Ectodermal cell (in vitro differentiated cells): Measurements from ENCODE around the gene CTNNA3.

Source experiments
- H3K27ac ChIP-seq: 2 replicates; pipeline ENCODE4 v1.7.0; 2013; ENCODE audit warnings: mild to moderate bottlenecking, low read depth, low read length; ENCODE audit not compliant: insufficient read depth, poor library complexity, severe bottlenecking
- H3K27me3 ChIP-seq: 2 replicates; pipeline ENCODE4 v1.7.0; 2013; ENCODE audit warnings: mild to moderate bottlenecking, low read length; ENCODE audit not compliant: insufficient read depth, control insufficient read depth, poor library complexity, severe bottlenecking
- H3K36me3 ChIP-seq: one replicate; pipeline ENCODE4 v1.7.0; 2013; ENCODE audit warnings: low read length; ENCODE audit not compliant: control insufficient read depth, insufficient read depth
- H3K4me1 ChIP-seq: one replicate; pipeline ENCODE4 v1.7.0; 2013; ENCODE audit warnings: low read length; ENCODE audit not compliant: control insufficient read depth, insufficient read depth
- H3K4me3 ChIP-seq: 2 replicates; pipeline ENCODE4 v1.7.0; 2013; ENCODE audit warnings: low read depth, low read length, control low read depth; ENCODE audit not compliant: insufficient read depth
- H3K9me3 ChIP-seq: 2 replicates; pipeline ENCODE4 v1.7.0; 2013; ENCODE audit warnings: mild to moderate bottlenecking, low read length, moderate library complexity; ENCODE audit not compliant: control insufficient read depth
- WGBS, 2 experiments: methylation state at CpG; one replicate each; pipeline ENCODE4 v1.1.7; 2013; ENCODE audit warnings: missing lambda C conversion rate in 2 of 2; 5-methylcytosine and 5-hydroxymethylcytosine counted together

Gene CTNNA3

DNA sequence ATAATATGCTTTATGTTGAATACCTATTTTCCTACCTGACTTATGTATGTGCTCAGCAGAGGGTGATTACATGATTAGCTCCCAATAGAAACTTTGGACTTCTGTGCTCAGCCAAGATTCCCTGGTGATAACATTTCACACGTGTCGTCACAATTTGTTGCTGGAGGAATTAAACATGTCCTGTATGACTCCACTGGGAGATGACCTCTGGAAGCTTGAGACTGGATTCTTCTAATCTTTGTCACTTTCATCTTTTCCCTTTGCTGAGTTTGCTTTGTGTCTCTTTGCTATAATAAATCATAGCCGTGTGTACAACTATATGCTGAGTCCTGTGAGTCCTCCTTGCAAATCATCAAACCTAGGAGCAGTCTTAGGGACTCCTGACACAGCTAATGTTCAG lies 891.0 kb downstream of the CTNNA3 start:
- Histone ChIP-seq H3K27ac (no peak overlapping the region), H3K36me3 (no peaks in the 10 kb centered on the region), H3K4me3 (no peak overlapping the region), H3K27me3 (no peaks in the 10 kb centered on the region), H3K4me1 (no peaks in the 10 kb centered on the region), H3K9me3 (no peaks in the 10 kb centered on the region)
- WGBS, 2 experiments = 92 to 98% methylated on average over 3 of the region's 3 CpGs

DNA sequence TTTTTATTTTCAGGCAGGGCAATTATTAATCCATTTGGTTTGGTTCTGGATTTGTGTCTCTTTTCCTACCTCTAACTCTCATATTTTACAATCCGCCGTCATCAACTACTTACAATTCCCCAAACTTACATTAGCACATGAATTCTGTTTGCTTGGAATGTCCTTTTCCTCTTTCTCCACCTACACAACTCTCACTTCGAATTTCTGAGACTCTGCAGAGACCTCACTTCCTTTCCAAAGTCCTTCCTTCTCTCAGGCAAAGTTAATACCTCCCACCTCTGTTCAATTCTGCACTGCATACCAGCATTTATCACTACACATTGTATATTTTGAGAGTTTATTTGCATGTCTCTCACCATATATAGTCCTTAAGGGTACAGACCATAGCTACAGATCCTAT lies 892.8 kb downstream of the CTNNA3 start:
- H3K27me3 ChIP-seq = no peaks in the 10 kb centered on the region
- H3K4me1 ChIP-seq = no peaks in the 10 kb centered on the region
- no peaks in the 10 kb centered on the region for H3K9me3 ChIP-seq
- WGBS, 2 experiments = 42 to 43% methylated on average over 3 of the region's 3 CpGs
- H3K4me3 ChIP-seq = no peak overlapping the region
- no peak overlapping the region for H3K27ac ChIP-seq
- no peaks in the 10 kb centered on the region for H3K36me3 ChIP-seq

DNA sequence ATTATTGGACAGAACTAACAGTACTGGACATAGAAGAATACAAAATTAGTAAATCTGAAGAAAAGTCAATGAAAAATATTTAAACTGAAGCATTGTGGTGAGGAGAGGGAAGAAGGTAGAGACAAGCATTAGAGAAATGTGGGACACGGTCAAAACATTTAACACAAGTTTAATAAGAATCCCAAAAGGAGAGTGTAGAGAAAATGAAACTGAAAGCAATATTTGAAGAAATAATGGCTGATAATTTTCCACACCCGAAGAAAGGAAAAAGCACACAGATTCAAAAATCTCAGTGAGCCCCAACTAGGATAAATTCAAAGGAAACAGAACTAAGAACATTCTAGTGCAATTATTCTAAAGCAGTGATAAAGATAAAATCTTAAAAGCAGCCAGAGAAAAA lies 896.5 kb downstream of the CTNNA3 start:
- H3K9me3 ChIP-seq = no peaks in the 10 kb centered on the region

DNA sequence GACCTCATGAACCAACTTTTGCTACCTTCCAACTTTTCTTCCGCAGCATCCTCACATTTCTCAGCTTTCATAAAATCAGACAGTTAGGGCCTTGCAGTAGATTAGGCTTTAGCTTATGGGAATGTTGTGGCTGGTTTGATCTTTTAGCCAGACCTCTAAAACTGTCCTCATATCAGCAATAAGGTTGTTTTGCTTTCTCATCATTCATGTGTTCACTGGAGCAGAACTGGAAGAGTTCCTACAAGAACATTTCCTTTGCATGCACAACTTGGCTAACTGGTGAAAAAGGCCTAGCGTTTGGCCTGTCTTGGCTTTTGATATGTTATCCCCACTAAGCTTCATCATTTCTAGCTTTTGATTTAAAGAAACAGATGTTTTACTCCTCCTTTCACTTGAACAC lies 900.1 kb downstream of the CTNNA3 start:
- Histone ChIP-seq H3K27ac (no peak overlapping the region), H3K36me3 (no peaks in the 10 kb centered on the region), H3K9me3 (no peaks in the 10 kb centered on the region), H3K4me1 (no peaks in the 10 kb centered on the region), H3K27me3 (no peaks in the 10 kb centered on the region), H3K4me3 (no peak overlapping the region)
- WGBS, 2 experiments = 68 to 95% methylated on average over 1 to 2 of the region's 2 CpGs

More for the DNA sequence above, 896.5 kb downstream of the CTNNA3 start:
- Histone ChIP-seq H3K4me3 (no peak overlapping the region), H3K4me1 (no peaks in the 10 kb centered on the region), H3K36me3 (no peaks in the 10 kb centered on the region), H3K27ac (no peak overlapping the region), H3K27me3 (no peaks in the 10 kb centered on the region)
- WGBS, 2 experiments = 86 to 100% methylated on average over 1 to 2 of the region's 2 CpGs

DNA sequence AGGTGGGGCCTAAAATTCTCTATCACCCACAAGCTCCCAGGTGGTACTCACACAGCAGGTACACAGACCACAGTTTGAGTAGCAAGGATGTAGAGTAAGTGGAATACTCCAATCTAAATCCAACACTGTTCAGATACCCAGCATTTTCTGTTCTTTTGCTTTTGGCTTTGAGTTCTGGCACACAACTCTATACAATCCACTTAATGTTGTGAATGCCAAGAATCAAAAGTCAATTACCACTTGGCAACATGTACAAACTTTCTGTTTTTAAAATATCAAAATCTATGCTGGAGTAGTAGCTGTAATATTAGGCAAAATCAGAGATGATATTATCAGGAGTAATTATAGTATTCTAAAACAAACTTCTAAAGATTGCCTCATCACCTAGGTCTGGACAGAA lies 903.6 kb downstream of the CTNNA3 start:
- Histone ChIP-seq H3K36me3 (no peaks in the 10 kb centered on the region), H3K9me3 (no peaks in the 10 kb centered on the region), H3K27me3 (no peaks in the 10 kb centered on the region), H3K4me3 (no peak overlapping the region), H3K27ac (no peak overlapping the region), H3K4me1 (no peaks in the 10 kb centered on the region)

DNA sequence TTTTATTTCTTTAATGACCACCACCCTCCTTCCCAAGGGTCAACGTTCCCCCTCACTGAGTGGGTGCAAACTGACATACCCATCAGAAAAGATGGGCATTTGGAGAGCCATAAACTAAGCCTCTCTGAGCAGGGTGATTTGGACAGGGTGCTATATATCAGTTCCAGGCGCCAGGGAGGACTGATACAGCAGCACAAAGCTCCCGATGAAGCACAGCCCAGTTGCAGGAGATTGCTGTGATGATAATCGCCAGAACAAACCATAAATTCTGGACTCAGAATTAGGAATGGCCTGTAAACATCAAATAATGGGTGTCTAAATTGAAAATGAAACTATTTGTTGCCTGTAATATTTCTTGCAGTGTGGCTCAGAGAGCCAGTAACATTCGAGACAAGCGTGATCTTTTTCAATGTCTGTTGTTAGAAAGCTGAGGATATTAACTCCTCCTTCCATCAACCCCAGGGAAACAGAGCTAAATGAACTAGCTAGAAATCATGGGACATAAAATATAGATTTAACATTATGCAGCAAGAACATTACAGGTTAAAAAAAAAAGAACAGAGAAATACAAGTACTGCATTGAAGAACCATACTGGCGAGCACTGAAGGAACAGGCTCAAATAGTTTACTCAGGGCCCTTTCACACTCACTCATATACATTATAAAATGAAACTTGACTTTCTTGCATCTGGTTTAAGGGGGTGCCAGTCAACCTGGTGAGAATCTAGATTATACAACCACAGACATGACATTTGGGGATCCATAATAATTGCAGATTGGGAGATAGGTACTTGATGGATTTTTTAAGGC lies 907.6 kb downstream of the CTNNA3 start:
- no peaks in the 10 kb centered on the region for H3K4me1 ChIP-seq
- no peaks in the 10 kb centered on the region for H3K36me3 ChIP-seq
- no peaks in the 10 kb centered on the region for H3K9me3 ChIP-seq
- 92 to 97% methylated on average over 7 of the region's 7 CpGs for WGBS, 2 experiments
- H3K27ac ChIP-seq = no peak overlapping the region
- no peaks in the 10 kb centered on the region for H3K27me3 ChIP-seq
- H3K4me3 ChIP-seq = no peak overlapping the region

DNA sequence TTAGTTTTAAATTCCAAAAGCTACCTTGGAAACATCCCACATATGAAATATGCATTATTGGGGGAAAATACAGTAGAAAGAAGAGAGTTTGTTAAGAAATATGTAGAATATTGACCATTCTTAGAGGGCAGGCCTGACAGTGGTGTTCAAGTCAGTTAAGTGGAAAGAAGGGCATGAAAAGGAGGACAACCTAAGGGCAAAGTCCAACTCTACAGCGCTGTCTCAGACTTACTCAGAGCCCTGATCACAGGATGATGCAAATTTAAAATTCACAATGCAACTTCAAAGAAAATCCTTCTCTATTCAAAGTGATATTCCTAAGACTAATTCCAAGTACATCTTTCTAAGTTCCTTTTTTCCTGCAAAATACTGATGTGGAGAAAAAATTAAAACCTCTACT lies 909.3 kb downstream of the CTNNA3 start:
- Histone ChIP-seq H3K9me3 (no peaks in the 10 kb centered on the region), H3K36me3 (no peaks in the 10 kb centered on the region), H3K27ac (no peak overlapping the region), H3K27me3 (no peaks in the 10 kb centered on the region), H3K4me1 (no peaks in the 10 kb centered on the region), H3K4me3 (no peak overlapping the region)
- WGBS, 2 experiments = 100% methylated on average over 1 of the region's 1 CpG

DNA sequence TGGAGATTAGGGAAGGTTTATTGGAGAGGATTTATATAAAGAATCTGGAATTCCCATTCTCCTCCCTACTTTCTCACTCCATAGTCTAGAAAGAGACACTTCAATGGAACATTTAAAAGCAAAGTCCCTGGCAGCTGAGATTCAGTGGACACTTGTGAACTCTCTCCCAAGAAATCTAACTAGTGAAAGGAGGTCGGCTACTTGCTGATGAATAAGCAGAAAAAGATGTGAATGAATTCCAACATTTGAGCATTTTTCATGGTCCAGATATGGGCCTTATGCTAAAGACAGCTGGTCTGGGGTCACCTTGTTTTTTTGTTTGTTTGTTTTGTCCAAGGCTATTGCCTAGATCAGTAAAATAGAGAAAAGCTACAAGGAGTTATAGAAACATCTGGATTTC lies 911.2 kb downstream of the CTNNA3 start:
- 87 to 100% methylated on average over 1 of the region's 1 CpG for WGBS, 2 experiments
- Histone ChIP-seq H3K27me3 (no peaks in the 10 kb centered on the region), H3K4me1 (no peaks in the 10 kb centered on the region), H3K4me3 (no peak overlapping the region), H3K36me3 (no peaks in the 10 kb centered on the region), H3K27ac (no peak overlapping the region), H3K9me3 (no peaks in the 10 kb centered on the region)

DNA sequence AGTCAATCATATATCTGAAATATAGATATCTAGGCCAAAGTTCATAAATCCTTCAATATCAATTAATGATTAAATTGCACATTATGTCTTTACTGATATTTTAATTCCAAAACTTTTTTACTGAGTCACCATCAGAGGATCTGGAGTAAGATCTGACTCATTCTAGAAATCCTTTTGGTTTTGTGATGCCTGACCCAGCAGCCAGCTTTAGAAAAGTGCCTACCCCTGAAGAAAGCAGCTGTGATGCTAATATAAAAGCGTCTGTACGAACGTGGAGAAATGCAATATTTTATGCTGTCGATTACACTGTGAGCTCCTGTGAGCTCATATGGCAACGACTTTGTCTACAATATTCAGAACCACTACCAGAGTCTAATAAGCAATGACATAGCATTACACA lies 912.7 kb downstream of the CTNNA3 start:
- H3K27me3 ChIP-seq = no peaks in the 10 kb centered on the region
- H3K36me3 ChIP-seq = no peaks in the 10 kb centered on the region
- H3K9me3 ChIP-seq = no peaks in the 10 kb centered on the region
- H3K27ac ChIP-seq = no peak overlapping the region
- no peaks in the 10 kb centered on the region for H3K4me1 ChIP-seq
- no peak overlapping the region for H3K4me3 ChIP-seq
- WGBS, 2 experiments = 93% methylated on average over 5 of the region's 5 CpGs

DNA sequence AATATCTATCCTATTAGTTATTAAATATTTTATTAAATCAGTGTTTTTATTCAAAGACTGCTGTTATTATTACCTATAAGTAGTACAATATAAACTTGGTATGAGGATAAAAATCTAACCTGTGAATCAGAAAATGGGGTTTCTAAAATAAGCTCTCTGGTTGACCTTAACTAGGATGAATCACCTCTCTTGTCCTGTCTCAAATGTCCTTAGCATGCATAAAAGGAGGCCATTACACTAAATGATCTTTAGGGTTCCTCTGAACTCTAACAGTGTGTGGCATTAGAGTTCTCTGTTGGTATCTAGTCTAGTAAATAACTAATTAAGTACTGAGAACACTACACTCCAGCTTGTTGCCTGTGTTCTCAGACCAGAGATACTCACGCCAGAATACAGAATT lies 913.2 kb downstream of the CTNNA3 start:
- Histone ChIP-seq H3K4me3 (no peak overlapping the region), H3K27ac (no peak overlapping the region), H3K36me3 (no peaks in the 10 kb centered on the region), H3K4me1 (no peaks in the 10 kb centered on the region), H3K27me3 (no peaks in the 10 kb centered on the region), H3K9me3 (no peaks in the 10 kb centered on the region)
- WGBS, 2 experiments = 95 to 100% methylated on average over 1 of the region's 1 CpG

DNA sequence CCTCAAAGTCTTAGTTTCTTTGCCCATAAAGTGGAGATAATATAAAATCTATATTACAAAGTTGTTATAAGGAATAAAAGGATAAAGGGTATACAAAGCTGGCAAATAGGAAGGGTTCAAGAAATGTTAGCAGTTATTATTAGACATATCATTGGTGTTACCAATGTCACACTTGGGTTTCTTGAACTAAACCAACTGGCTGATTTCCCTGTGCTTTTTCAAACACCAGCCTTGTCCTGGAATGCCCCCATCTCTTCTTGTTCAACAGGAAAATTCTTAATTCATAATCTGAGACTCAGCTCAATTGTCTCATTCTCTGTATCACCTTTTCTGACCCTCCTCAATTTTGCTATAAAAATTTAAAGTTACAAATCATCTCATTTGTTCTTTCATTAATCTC lies 913.9 kb downstream of the CTNNA3 start:
- Histone ChIP-seq H3K27ac (no peak overlapping the region), H3K36me3 (no peaks in the 10 kb centered on the region), H3K4me1 (no peaks in the 10 kb centered on the region), H3K9me3 (no peaks in the 10 kb centered on the region), H3K27me3 (no peaks in the 10 kb centered on the region), H3K4me3 (no peak overlapping the region)
